ENCODE results near the gene STOML1. TPM values are rescaled to one million over a fixed set of nuclear protein-coding genes. Genes with fewer than 3 reads are reported as not detected.

STOML1 gene
- total RNA-seq, 4 donors from 2014 or later: 15.3 to 42.1 (median 30.1) TPM

DNA sequence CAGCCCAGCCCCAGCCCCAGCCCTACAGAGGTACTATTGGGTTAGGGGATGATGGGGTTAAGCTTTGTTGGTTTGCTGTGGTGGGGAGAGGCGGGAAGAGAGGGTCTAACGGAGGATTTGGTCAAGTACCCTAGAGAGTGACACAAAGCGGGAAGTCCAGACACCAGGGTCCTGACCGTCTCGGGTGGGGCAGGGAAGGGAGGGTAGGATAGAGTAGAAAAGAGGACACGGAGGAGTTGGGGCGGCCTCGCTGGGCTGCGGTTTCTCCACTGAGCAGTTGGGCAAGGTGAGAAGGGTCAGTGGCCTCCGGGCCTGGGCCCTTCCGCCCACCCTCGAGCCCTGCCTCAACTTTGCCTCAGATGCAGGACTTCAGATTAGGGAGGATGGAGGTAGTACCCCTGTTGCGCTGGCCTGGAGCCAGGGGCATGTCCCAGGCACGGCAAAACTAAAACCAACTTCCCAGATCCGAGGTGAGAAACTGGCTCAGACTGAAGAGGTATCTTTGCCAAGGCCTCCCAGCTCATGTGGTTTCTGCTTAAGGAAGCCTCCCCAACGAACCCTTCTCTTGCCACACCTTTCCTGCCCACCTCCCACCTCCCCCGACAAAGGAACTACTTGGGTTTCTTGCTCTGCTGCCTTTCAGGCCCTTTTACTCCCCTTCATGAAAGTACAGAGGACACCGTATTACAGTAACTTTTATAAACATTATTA lies 3.0 kb upstream of the STOML1 start:
- WGBS, 2 donors: 0 to 1% methylated on average over 18 of the region's 18 CpGs
- Histone ChIP-seq H3K27ac (peak overlapping the region; percentile 94 to 97 (median 95)), H3K4me1 (peaks cover 41 to 62% of the 10 kb centered on the region in 2 donors), H3K27me3 (no peaks in the 10 kb centered on the region), H3K36me3 (peaks cover 12 to 13% of the 10 kb centered on the region in 2 donors), H3K4me3 (replicated peaks in 1 of 3) (peak overlapping the region; percentile 50 to 89 (median 82)), H3K9me3 (no peaks in the 10 kb centered on the region)
- intact Hi-C loops (cut with DNase I): no loop called here
- peak; percentile 57 to 59 for DNase-seq
- TF ChIP-seq CTCF (IDR thresholded peaks at IDR 0.05) (no peak), POLR2A (IDR thresholded peaks at IDR 0.05) (no peak)

GRCh38 chr15:73994413-73994883 lies 2.4 kb upstream of the STOML1 start, which contains the start of gene PML:
Gene PML (plus strand): TSS chr15:73994716. CDS start chr15:73994813, 97 bp downstream.
- WGBS, 2 donors: 1 to 3% methylated on average over 19 to 25 of the region's 27 CpGs
- peak; percentile 99 for DNase-seq
- Histone ChIP-seq H3K9me3 (no peaks in the 10 kb centered on the region), H3K4me1 (peaks cover 41 to 68% of the 10 kb centered on the region in 2 donors), H3K27ac (peak within 1 kb of the TSS; percentile 94 to 97 (median 95)), H3K27me3 (no peaks in the 10 kb centered on the region), H3K36me3 (peaks cover 10 to 13% of the 10 kb centered on the region in 2 donors), H3K4me3 (replicated peaks in 1 of 3) (peak within 1 kb of the TSS; percentile 73 to 89 (median 82))
- TF ChIP-seq CTCF (IDR thresholded peaks at IDR 0.05): peak in 1 of 6 experiments; percentile 29
- peak in 1 of 2 donors; percentile 84 for TF ChIP-seq POLR2A (IDR thresholded peaks at IDR 0.05)
- intact Hi-C loops (cut with DNase I): no loop called here

DNA sequence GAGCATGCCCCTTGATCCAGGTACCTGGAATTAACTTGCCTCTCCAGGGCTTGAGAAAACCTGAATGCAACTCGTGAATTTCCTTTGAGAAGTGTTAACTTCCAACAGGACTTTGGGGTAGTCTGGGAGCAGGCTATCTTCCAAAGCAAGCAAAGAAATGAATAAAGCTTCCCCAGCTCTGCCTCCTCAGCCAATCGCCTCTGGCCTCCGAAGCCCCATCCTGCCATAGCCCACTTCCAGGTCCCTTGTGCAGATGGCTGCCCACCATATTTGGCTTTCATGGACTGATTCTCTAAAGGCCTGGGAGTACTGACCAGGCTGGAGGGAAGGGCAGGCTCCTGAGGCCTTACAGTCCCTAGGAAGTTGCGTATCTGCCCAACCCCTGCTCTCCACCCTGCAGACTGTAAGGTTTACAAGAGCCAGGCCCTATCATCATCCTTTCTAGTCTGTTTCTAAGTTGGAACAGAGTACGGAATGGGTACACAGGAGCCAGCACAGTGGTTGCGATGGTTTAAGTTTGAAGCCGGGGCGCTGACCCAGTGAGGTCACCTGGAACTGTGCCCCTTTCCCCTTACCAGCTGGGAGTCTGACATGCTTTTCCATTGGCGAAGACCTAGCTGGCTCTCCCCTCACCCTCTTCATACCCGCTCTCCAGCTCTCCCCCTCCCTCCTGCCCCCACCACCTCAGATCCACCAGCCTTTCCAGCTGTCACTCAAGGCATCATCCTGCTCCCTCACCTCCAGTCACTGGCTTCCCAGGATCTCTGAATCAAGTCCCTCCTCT lies 1.3 kb upstream of the STOML1 start:
- Histone ChIP-seq H3K27ac (peak overlapping the region in 1 of 3 donors; percentile 94), H3K9me3 (no peaks in the 10 kb centered on the region), H3K4me1 (peaks cover 41 to 78% of the 10 kb centered on the region in 2 donors), H3K36me3 (peaks cover 3 to 5% of the 10 kb centered on the region in 2 donors), H3K4me3 (replicated peaks in 1 of 3) (no peak overlapping the region), H3K27me3 (no peaks in the 10 kb centered on the region)
- DNase-seq: no peak
- WGBS, 2 donors: 94% methylated on average over 10 of the region's 10 CpGs
- intact Hi-C loops (cut with DNase I): no loop called here
- TF ChIP-seq CTCF (IDR thresholded peaks at IDR 0.05) (no peak), POLR2A (IDR thresholded peaks at IDR 0.05) (no peak)

GRCh38 chr15:73992594-73992898 lies 451 bp upstream of the STOML1 start:
- 85 to 100% methylated on average over 1 to 5 of the region's 5 CpGs for WGBS, 2 donors
- no peaks in the 10 kb centered on the region for H3K9me3 ChIP-seq
- H3K4me1 ChIP-seq: peaks cover 41 to 78% of the 10 kb centered on the region in 2 donors
- intact Hi-C loops (cut with DNase I): no loop called here
- peak overlapping the region in 2 of 3 donors; percentile 83 to 85 for H3K27ac ChIP-seq
- no peak for DNase-seq
- no peak for TF ChIP-seq CTCF (IDR thresholded peaks at IDR 0.05)
- peak overlapping the region in 1 of 3 donors; percentile 62 for H3K4me3 ChIP-seq (replicated peaks in 1 of 3)
- H3K27me3 ChIP-seq: no peaks in the 10 kb centered on the region
- no peaks in the 10 kb centered on the region for H3K36me3 ChIP-seq
